ENCODE measurements around the gene CHIC2.

- no peak for TF ChIP-seq CTCF (IDR thresholded peaks at IDR 0.05)
- TF ChIP-seq ZFX (IDR thresholded peaks at IDR 0.05; ENCODE audit: borderline replicate concordance): no peak
These were observed 27.4 kb upstream of the CHIC2 start for GRCh38 chr4:54091637-54092404.

All from 22Rv1 (cell line).